Hair follicular keratinocyte (primary cell): Measurements from ENCODE around the gene OGDH. TPM values are rescaled to one million over a fixed set of nuclear protein-coding genes. Genes with fewer than 3 reads are reported as not detected.

Source experiments
- total RNA-seq: library from RNA; depleted of rRNA; stranded (reverse); fragments of >200 nt; gene quantifications from 2 replicates; pipeline ENCODE4 v1.2.3, GENCODE V29; 2015

OGDH gene
- 88.0 and 95.1 TPM in 2 replicates for total RNA-seq

DNA sequence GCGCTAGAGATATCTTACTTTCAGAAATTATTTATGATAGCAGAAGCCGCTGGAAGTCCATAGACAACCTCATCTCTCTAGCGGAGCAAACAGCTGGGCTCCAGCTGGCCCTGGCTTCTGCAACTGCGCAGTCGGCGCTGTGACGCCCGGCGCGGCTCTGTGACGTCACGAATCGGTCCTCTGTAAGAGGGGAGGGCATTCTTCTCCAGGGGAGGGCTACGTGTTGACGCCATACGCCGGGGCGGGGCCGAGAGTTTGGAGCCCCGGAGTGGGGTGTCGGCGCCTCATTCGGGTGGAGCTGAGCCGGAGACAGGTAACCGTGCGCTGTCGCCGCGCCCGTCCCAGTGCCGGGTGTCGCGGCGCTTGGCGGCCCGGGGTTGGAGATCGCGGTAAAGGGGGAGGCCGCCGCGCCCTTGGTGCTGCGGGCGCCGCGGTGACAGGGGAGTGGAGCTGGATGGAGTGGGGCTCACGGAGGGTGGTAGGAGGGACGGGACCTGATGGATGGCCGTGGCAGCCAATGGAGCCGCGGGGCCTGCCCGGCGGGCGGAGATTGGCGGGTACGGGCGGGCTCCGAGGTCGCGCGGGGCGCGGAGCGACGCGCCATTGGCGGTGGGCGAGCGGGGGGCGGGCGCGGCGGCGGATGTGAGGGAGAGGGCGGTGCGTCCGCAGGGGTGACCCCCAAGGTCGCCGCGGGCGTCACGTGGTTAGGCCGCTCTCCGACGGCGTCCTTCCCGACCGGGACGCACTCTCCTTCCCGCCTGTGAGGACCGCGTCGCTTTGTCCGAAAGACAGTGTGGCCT, at the start of gene OGDH:
Gene OGDH, plus strand, starts transcription at position 287 of the 800 bp plus-strand sequence. CDS start 17,717 bp downstream, outside the sequence.

DNA sequence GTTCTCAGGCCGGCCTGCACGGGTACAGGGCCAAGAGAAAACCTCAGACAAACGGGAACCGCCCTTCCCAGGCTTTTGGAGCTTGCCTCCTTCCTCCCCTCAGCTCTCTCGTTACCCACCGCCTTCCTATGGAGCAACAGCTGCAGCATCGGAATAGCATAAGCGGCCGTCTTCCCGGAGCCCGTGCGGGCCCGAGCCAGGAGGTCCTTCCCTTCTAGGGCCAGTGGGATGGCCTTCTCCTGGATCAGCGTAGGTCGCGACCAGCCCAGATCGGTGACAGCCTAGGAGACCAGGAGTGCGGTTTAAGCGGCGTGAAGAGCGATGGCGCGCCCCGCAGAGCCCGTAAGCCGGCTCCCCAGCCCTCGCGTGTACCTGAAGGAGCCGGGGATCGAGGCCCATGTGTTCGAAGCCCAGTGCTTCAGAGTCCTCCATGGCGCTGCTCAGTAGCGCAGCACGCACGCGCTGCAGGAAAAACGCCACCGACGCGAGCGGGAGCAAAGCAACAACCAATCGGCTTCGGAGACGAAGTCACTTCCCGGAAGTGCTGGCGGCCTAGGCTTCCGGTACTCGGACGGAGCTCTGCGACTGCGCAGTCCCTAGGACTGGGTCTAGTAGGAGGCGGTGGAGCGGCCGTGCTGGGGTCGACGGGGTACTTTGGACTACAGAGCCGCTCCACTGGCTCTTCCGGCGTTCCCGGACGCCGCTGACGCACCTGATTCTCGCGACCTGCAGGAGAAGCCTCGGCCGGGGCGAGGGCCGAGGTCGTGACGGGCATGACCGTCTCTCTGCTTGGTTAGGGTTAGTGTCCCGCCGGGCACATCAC, 32.8 kb upstream of the OGDH start, which contains the start of gene DDX56:
Gene DDX56, minus strand, starts transcription at position 445 of the 823 bp plus-strand sequence. Its CDS starts 13 bp downstream, at position 432.

DNA sequence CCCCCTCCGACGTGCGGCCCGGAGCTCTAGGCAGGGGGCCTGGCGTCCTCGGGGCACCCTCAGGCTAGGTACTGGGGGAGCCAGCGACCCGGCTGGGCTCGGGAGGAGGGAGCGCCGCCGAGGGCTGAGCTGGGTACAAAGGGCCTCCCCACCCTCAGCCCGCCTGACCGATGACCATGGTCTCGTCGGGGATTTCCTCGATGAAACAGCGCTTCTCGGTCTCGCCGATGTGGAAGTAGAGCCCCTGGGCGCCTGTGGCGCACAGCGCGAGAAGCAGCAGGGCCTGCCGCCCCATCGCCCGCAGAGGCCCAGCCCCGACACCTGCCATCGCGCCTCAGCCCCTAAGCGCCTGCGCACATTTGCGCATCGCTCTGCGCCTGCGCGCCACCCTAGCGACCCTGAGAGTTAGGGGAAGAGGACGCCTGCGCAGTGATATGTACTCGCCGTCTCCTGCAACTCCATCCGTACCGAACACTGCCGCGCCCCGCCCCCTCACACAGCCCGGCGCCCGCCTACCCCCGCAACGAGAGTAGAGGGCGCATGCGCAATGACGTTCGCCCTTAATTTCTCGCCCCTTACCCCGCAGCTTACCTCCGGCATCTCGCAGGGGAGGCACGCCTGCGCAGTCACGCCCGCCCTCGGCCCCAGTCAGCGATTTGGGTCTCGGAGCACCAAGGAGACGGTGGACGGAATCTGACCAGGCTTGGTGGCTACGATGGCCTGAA, 24.4 kb upstream of the OGDH start, which contains the start of gene TMED4:
Gene TMED4, minus strand, starts transcription at position 353 of the 725 bp plus-strand sequence. Its CDS starts 25 bp downstream, at position 328.

DNA sequence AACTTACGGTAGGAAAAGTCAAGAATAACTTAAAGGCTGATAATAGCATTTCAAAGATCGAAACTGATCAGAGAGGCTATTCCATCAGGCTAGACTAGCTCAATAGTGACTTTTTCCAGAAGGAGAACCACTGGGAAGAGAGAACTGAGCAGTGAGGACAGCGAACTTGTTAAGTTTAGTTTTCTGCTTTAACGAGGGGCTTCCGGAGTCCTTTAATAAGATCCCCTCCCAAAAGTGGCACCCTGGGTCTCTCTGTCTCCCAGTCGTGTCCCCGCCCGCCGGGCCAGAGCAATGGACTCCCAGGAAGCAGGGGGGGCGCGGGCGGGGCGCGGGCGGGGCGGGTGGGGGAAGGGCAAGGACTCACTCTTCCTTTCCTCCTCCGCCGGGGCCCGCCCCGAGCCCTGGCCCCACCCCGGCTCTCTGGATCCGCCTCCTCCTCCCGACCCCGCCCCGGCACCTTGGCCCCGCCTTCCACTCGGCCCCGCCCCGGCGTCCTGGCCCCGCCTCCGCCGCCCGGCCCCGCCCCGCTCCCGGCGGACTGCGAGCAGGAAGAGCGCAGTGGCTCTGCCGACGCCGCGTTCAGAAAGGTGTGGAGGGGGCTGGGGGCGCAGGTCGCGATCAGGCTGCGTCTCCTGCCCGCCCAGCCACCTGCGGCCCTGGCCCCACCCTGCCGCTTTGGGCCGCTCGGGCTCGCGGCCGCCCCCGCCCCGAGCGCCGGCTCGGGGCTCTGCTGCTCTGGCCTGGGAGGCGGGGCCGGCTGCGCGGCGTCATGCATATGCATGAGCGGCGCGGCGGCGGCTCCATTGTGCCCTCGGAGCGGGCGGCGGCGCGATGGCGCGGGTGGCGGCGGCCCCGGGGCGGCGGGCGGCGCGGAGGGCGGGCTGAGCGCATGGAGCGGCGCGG, 141.9 kb downstream of the OGDH start, which contains the start of gene ZMIZ2:
Gene ZMIZ2, plus strand, starts transcription at position 803 of the 903 bp plus-strand sequence. CDS start 7,403 bp downstream, outside the sequence.

Other genes with a start within 250 kb of the OGDH start
- gene NUDCD3, start 116.0 kb upstream of the OGDH start, total RNA-seq, result 52.2 and 64.8 TPM in 2 replicates
- not detected in 2 replicates for gene NPC1L1, start 65.3 kb upstream of the OGDH start, total RNA-seq
- gene DDX56, start 32.7 kb upstream of the OGDH start, total RNA-seq, result 59.3 and 95.2 TPM in 2 replicates
- gene TMED4, start 24.4 kb upstream of the OGDH start, total RNA-seq, result 80.9 and 103 TPM in 2 replicates
- 9.4 and 10.1 TPM in 2 replicates for gene ZMIZ2, start 142.2 kb downstream of the OGDH start, total RNA-seq
- gene PPIA, start 190.1 kb downstream of the OGDH start, total RNA-seq, result 5,099 and 5,600 TPM in 2 replicates
- 122 and 213 TPM in 2 replicates for gene H2AZ2, start 241.5 kb downstream of the OGDH start, total RNA-seq